AG10803 (cell line): ENCODE measurements around the gene TBCK.
"Not testable (repeated sequence)": the region's sequence is repeated elsewhere in the genome, so short reads cannot be mapped to it uniquely, and the experiment has no call there.

Source experiments
- DNase-seq: peaks from one replicate; pipeline ENCODE4 v3.0.0; 2010; ENCODE audit warnings: low read depth
- H3K4me3 ChIP-seq: 2 replicates; pipeline ENCODE4 v1.5.1; 2011; ENCODE audit warnings: mild to moderate bottlenecking, low read length, control low read depth
- CTCF ChIP-seq: conservative IDR thresholded peaks from 2 replicates; pipeline ENCODE4 v1.5.1; 2011; ENCODE audit warnings: mild to moderate bottlenecking, low read length, control low read depth, inconsistent platforms

The TBCK gene

GRCh38 chr4:106149911-106150310 lies 166.1 kb downstream of the TBCK start:
- H3K4me3 ChIP-seq: no peak overlapping the region
- DNase-seq: no peak
- TF ChIP-seq CTCF: no peak

- DNase-seq: no peak
Measured at GRCh38 chr4:106149026-106149425, 167.0 kb downstream of the TBCK start.

GRCh38 chr4:106142616-106143127 lies 173.3 kb downstream of the TBCK start:
- no peak for TF ChIP-seq CTCF
- DNase-seq: no peak
- no peak overlapping the region for H3K4me3 ChIP-seq

More at GRCh38 chr4:106149026-106149425, 167.0 kb downstream of the TBCK start:
- TF ChIP-seq CTCF: no peak
- H3K4me3 ChIP-seq: no peak overlapping the region

GRCh38 chr4:106140601-106141000 lies 175.4 kb downstream of the TBCK start:
- peak; percentile 2 for DNase-seq
- 0 out of 2 replicates have a peak, but pooled peaks have one; percentile 8 for TF ChIP-seq CTCF
- H3K4me3 ChIP-seq: no peak overlapping the region

GRCh38 chr4:106136777-106137331 lies 179.2 kb downstream of the TBCK start:
- no peak for TF ChIP-seq CTCF
- no peak overlapping the region for H3K4me3 ChIP-seq
- no peak for DNase-seq

- H3K4me3 ChIP-seq: no peak overlapping the region
- TF ChIP-seq CTCF: no peak
- no peak for DNase-seq
Measured at GRCh38 chr4:106132045-106132444, 184.0 kb downstream of the TBCK start.

- no peak for TF ChIP-seq CTCF
- H3K4me3 ChIP-seq: no peak overlapping the region
- no peak for DNase-seq
Measured at GRCh38 chr4:106126062-106126461, 189.9 kb downstream of the TBCK start.

GRCh38 chr4:106119949-106120555 lies 196.0 kb downstream of the TBCK start:
- not testable (repeated sequence) for H3K4me3 ChIP-seq, DNase-seq
